ENCODE data around the gene FBXL4. TPM values are rescaled to one million over a fixed set of nuclear protein-coding genes. Genes with fewer than 3 reads are reported as not detected.

The FBXL4 gene
- total and polyA plus RNA-seq, 2 of the 8 experiments (the other 6 are each of a cell fraction or from before 2014, with no cell fraction given), result 6.9 to 13.8 TPM

- Histone ChIP-seq H3K4me3 (ENCODE audit: extremely low read depth in 1 of 4, insufficient read depth in 2 of 4, low read depth in 3 of 4, low read length in 4 of 4) (no peak overlapping the region), H4K20me1 (replicated peaks in 1 of 2; ENCODE audit: control insufficient read depth in 1 of 2, insufficient read depth in 2 of 2, low read length in 2 of 2) (no peaks in the 10 kb centered on the region), H2BK120ac (replicated peaks; ENCODE audit: low read depth, low read length) (no peak overlapping the region), H3K27ac (ENCODE audit: low read depth, low read length) (no peak overlapping the region), H3K27me3 (replicated peaks in 1 of 4; ENCODE audit: control insufficient read depth in 3 of 4, extremely low read depth in 1 of 4, insufficient read depth in 3 of 4, low read length in 3 of 4) (peaks cover 0 to 1% (median 0%) of the 10 kb centered on the region in 4 experiments; a peak in 1 of 7 replicates), H4K5ac (ENCODE audit: insufficient read length, low read depth, low read length) (no peak overlapping the region), H2BK12ac (ENCODE audit: low read depth, low read length) (no peak overlapping the region), H2BK20ac (ENCODE audit: low read length) (no peak overlapping the region), H2BK15ac (ENCODE audit: low read length) (no peak overlapping the region), H3K23ac (ENCODE audit: insufficient read length) (no peak overlapping the region), H3K4ac (replicated peaks; ENCODE audit: insufficient read length, low read depth, low read length) (no peak overlapping the region), H4K8ac (ENCODE audit: extremely low read depth, insufficient read depth, low read length) (no peak overlapping the region), H2BK5ac (ENCODE audit: low read depth, low read length) (no peak overlapping the region), H3K14ac (ENCODE audit: insufficient read length) (no peak overlapping the region), H3K79me2 (ENCODE audit: control insufficient read depth in 1 of 2, insufficient read depth in 2 of 2, low read length in 2 of 2) (0 out of 4 replicates have a peak, but pooled peaks cover 0 to 3% of the 10 kb centered on the region in 2 experiments), H3K9me3 (ENCODE audit: insufficient read depth in 2 of 2, low read depth in 1 of 2, low read length in 1 of 2) (no peaks in the 10 kb centered on the region), H3K18ac (ENCODE audit: extremely low read depth, low read length) (no peak overlapping the region), H3K23me2 (ENCODE audit: low read depth, low read length) (no peaks in the 10 kb centered on the region), H2AFZ (ENCODE audit: low read length) (no peak overlapping the region), H3K36me3 (ENCODE audit: control insufficient read depth in 2 of 4, insufficient read depth in 4 of 4, low read length in 3 of 4) (no peaks in the 10 kb centered on the region), H3K4me1 (replicated peaks in 1 of 4; ENCODE audit: control insufficient read depth in 3 of 4, insufficient read depth in 4 of 4, low read length in 3 of 4) (no peaks in the 10 kb centered on the region), H3K4me2 (ENCODE audit: insufficient read depth in 1 of 2, low read depth in 2 of 2, low read length in 2 of 2) (no peak overlapping the region), H4K91ac (replicated peaks; ENCODE audit: insufficient read length, low read length) (no peak overlapping the region), H3K79me1 (ENCODE audit: low read depth, low read length) (no peaks in the 10 kb centered on the region), H3K56ac (replicated peaks; ENCODE audit: insufficient read length, low read depth, low read length) (no peak overlapping the region), H3K9ac (replicated peaks in 1 of 4; ENCODE audit: extremely low read depth in 1 of 4, low read depth in 3 of 4, low read length in 3 of 4) (no peak overlapping the region), H2AK5ac (ENCODE audit: low read depth, low read length) (no peak overlapping the region)
- CTCF ChIA-PET (ENCODE audit: partially characterized antibody), result interaction anchor here (1.2 kb wide), 1 partner anchor 12 kb away, joined by 3 read pairs; no protein-coding TSS in a partner anchor
- no peak for FAIRE-seq
- POLR2A ChIA-PET (ENCODE audit: partially characterized antibody), result no interaction called here
- WGBS, 2 experiments (ENCODE audit: extremely low coverage in 1 of 2, insufficient coverage in 1 of 2, insufficient read length in 1 of 2, insufficient replicate concordance in 2 of 2, low coverage in 1 of 2, low lambda C conversion rate in 2 of 2, missing lambda C conversion rate in 1 of 2), result 95% methylated on average over 1 of the region's 1 CpG; no CpG with 5 or more reads in 1 of the 2 experiments
- TF ChIP-seq HDAC6 (IDR thresholded peaks at IDR 0.05; ENCODE audit: low read depth, low read length), result no peak
- TF ChIP-seq KDM1A (IDR thresholded peaks at IDR 0.05; ENCODE audit: borderline replicate concordance, low read length), result no peak
- TF ChIP-seq E2F6 (IDR thresholded peaks at IDR 0.05), result no peak
- no peak for TF ChIP-seq POLR2AphosphoS5 (IDR thresholded peaks at IDR 0.05; ENCODE audit: low read depth, low read length)
- TF ChIP-seq MAFK (IDR thresholded peaks at IDR 0.05; ENCODE audit: low read depth, low read length), result no peak
- no peak for TF ChIP-seq ATF3 (IDR thresholded peaks at IDR 0.05; ENCODE audit: insufficient read depth, low read depth, low read length)
- no peak for DNase-seq (ENCODE audit: low read depth in 1 of 2, low spot score in 2 of 2)
These were observed 44.8 kb upstream of the FBXL4 start for GRCh38 chr6:98992535-98992934.

Data from H1 (cell line).